ENCODE results near the gene STPG1.

Gene STPG1

DNA sequence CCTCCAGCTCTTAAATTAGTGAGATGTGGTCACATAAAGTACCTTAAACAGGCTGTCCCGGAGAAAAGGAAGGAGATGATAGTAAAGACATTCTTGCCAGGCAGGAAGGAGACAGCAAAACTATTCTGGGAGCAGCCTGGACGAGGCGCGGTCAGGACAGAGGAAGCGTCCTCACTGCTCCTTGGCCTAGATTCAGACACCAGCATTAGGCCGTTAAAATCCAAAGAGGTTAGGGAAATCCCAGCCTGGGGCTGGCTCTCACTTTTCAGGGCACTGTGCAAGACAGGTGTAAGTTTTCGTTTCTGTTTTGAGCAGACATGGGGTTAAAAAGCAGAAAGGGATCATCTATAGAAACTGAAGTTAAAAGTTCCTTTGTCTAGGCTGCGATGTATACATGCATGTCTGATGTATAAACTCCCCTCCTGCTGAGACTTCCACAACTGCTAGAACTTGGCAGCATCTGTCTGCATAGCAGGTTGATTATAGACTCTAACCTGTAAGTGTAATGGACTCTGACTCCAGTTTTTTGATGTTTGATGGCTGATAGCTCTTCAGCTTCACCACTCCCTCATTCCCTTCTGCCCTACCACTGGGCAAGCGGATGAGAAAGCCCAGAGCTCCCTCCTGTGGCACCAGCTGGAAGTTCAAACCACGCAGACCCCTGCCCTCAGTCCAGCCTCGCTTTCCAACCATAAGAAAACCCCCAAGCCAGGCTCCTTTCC lies 21.5 kb downstream of the STPG1 start:
- TF ChIP-seq GATA3 (IDR thresholded peaks at IDR 0.05; ENCODE audit: low read depth, low read length) = no peak
- TF ChIP-seq GATA2 (IDR thresholded peaks at IDR 0.05; ENCODE audit: low read depth, low read length) = no peak

DNA sequence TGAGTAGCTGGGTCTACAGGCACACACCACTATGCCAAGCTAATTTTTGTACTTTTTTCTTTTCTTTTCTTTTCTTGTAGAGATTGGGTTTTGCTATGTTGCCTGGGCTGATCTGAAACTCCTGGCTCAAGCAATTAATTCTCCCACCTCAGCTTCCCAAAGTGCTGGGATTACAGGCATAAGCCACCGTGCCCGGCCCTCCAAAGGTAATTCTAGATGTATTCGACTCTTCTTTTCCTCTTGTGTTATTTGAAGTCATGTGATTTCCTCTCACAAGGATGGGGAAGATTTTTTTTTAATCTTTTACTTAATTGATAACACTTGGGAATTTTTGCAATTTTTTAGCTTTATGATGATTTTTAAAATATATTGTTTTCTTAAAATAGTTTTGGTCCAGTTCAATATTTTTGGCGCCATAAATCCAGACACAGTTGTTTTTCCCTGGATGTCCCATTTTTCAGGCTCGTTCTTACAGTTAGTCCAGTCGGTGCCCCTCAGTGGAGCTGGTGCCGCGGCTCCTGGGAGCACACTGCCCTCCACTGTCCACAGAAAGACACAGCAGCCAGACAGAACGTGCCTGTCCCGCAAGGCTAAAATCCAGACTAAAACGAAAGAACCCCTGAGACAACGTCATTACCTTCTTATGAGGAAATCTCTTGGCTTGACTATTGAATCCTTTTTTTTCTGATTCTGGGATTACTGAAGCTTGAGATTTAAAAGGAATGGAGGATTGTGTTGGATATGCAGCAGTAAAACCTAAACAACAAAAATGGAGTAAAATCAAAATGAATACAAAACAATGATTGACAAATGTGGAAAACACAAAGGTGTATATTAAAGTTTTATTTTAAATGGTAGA lies 22.4 kb downstream of the STPG1 start:
- TF ChIP-seq GATA2 (IDR thresholded peaks at IDR 0.05; ENCODE audit: low read depth, low read length) = no peak
- no peak for TF ChIP-seq GATA3 (IDR thresholded peaks at IDR 0.05; ENCODE audit: low read depth, low read length)

- TF ChIP-seq GATA2 (IDR thresholded peaks at IDR 0.05; ENCODE audit: low read depth, low read length) (no peak), GATA3 (IDR thresholded peaks at IDR 0.05; ENCODE audit: low read depth, low read length) (no peak)
Observed at GRCh38 chr1:24389231-24389678, 24.3 kb downstream of the STPG1 start.

DNA sequence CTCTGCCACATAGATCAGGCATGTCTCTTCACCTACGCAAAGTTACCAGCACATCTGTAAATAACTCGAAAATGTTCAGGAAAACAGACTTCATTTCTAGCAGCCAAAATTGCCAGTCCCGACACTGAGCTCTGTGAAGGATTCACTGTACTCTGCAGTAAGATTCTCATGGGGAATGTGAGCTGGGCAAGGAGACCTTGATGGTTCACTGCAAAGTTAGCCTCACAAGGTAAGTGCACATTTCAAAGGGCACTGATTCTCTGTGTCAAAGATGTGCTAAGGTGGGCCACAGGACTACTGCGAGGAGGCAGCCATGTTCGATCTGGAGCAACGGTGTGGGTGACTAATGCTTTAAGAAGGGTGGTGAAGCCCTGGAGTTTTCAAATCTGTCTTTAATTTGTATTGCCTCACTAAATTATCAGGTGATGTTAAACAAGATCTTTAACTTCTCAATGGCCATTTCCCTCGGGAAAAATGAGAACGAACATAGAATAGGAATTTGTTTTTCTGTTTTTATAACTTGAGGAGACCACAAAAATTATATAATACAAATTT lies 25.2 kb downstream of the STPG1 start:
- TF ChIP-seq GATA3 (IDR thresholded peaks at IDR 0.05; ENCODE audit: low read depth, low read length) (no peak), GATA2 (IDR thresholded peaks at IDR 0.05; ENCODE audit: low read depth, low read length) (no peak)

DNA sequence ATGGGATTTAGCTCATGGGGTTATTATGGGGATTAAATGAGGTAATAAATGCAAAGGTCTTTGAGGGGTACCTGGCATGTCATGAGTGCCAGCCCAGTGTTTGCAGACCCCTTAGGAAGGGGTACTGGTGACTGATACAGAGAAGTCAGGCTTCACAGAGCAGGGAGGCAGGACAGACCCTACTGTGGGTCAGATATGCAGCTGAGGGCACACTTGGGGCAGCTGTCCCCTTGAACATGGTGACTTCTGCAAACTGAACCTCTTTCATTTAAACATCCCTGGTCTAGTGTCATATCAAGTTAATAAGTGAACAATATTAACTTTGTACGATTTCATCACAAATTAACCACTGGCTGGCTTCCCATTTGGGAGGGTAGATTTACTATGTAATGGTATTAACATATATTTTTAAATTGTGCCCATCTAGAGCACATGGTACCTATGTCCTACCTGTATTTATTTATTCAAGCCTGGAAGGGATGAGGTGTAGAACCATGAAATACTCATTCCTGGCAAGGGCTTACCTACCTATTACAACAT lies 25.9 kb downstream of the STPG1 start:
- no peak for TF ChIP-seq GATA2 (IDR thresholded peaks at IDR 0.05; ENCODE audit: low read depth, low read length)
- no peak for TF ChIP-seq GATA3 (IDR thresholded peaks at IDR 0.05; ENCODE audit: low read depth, low read length)

GRCh38 chr1:24386931-24387330 lies 26.7 kb downstream of the STPG1 start:
- TF ChIP-seq GATA2 (IDR thresholded peaks at IDR 0.05; ENCODE audit: low read depth, low read length) = no peak
- no peak for TF ChIP-seq GATA3 (IDR thresholded peaks at IDR 0.05; ENCODE audit: low read depth, low read length)

GRCh38 chr1:24386241-24386640 lies 27.3 kb downstream of the STPG1 start:
- TF ChIP-seq GATA2 (IDR thresholded peaks at IDR 0.05; ENCODE audit: low read depth, low read length) (no peak), GATA3 (IDR thresholded peaks at IDR 0.05; ENCODE audit: low read depth, low read length) (no peak)

DNA sequence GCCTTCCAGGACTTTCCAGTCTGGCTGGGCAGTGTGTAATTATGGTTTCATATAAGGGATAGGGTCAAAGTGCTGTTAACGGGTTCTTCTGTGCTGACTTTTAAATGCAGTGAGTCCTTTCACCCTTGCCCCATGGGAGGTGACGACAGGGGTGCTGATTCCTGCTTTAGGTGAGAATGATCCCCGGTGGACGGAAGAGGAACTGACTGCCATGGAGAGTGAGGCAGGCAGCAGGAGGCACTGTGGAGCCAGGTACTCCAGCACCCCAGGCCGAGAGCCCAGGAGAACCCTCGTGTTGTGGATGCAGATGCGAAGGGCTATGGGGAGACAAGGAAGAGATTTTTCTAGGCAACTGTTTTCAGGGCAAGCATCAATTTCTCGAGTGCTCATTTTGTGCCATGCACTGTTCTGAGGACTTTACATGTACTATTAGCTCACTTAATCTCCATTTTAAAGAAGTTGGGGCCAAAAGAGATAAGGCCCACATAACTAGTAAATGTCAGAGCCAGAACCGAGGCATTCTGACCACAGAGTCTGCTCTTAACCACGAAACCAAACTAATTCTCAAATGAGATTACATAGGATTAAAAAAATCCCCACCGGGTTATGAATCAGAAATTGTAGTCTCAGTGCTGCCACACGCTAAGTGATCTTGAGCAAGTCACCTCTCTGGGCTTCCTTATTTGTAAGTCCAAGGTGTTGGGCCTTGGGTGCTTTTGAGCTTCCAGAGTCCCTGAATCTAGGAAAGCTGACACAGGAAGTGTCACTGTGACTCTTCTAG lies 28.2 kb downstream of the STPG1 start:
- TF ChIP-seq GATA3 (IDR thresholded peaks at IDR 0.05; ENCODE audit: low read depth, low read length) (no peak), GATA2 (IDR thresholded peaks at IDR 0.05; ENCODE audit: low read depth, low read length) (no peak)

DNA sequence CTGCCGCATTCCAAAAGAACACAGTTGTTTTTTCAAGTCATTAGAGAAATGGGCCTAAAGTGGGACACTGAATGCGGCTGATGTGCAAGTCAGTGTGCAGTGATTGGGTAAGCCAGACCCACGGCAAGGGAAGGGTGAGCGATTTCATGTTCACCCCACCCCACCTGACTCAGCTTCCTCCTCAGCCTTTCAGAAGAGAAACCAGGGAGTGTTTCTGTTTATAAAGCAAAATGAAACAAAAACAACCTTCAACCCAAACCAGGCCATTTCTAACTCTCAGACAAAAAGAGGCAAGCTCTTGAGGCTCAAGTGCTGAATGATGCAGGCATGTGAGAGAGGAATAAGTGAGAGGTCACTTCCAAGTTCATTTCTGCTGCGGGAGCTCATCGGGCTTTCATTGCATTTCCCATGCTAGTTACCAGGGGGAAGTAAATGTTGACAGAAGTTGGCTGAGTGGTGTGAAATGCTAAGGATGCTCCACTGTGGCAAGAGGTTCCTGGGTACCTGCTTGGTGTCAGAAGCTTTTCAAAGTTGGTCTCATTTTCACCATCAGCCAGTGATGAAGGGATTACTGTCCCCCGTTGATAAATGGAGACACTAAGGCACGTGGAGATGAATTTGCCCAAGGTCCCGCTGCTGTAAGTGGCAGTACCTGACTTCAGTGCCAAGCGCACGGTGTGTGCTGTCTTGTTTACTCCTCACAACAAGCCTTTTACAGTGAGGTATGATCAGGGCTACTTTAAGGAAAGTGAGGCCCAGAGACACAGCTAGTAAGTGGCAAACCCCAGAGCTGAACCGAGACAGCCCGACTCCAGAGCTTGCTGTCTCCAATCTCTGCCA lies 29.1 kb downstream of the STPG1 start:
- TF ChIP-seq GATA3 (IDR thresholded peaks at IDR 0.05; ENCODE audit: low read depth, low read length) (no peak), GATA2 (IDR thresholded peaks at IDR 0.05; ENCODE audit: low read depth, low read length) (no peak)

- no peak for TF ChIP-seq GATA3 (IDR thresholded peaks at IDR 0.05; ENCODE audit: low read depth, low read length)
- no peak for TF ChIP-seq GATA2 (IDR thresholded peaks at IDR 0.05; ENCODE audit: low read depth, low read length)
Observed at GRCh38 chr1:24383381-24383940, 30.1 kb downstream of the STPG1 start.

- TF ChIP-seq GATA2 (IDR thresholded peaks at IDR 0.05; ENCODE audit: low read depth, low read length) = no peak
- TF ChIP-seq GATA3 (IDR thresholded peaks at IDR 0.05; ENCODE audit: low read depth, low read length) = no peak
Observed at GRCh38 chr1:24382165-24382577, 31.4 kb downstream of the STPG1 start.

DNA sequence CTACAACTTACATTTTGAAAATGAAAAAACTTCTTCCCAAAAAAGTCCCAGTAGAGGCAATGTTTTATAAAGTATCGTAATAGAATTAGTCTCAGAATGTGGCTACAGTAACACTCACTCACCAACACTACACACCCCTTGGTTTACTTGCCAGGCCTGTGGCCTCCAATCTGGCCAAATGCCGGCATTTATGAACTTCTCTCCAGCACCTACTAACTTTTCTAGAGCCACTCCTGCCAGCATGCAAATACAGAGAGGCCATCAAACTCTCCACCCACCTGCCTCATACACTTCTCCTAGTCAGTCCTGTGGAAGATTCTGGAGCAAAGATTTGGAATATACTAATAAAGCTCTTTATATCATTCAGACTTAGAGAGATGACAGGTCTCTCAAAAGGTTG lies 32.3 kb downstream of the STPG1 start:
- TF ChIP-seq GATA2 (IDR thresholded peaks at IDR 0.05; ENCODE audit: low read depth, low read length) (no peak), GATA3 (IDR thresholded peaks at IDR 0.05; ENCODE audit: low read depth, low read length) (no peak)
